Non-pigmented ciliary epithelial cell (primary cell): ENCODE results near the gene LRMDA.
A peak's percentile ranks its signal among the peaks of the same experiment; 100 is the strongest.

ENCODE experiments used
- DNase-seq: peaks from one replicate; pipeline ENCODE4 v3.0.0-alpha.2; 2010; ENCODE audit warnings: low read depth

Gene LRMDA

GRCh38 chr10:75449382-75450074 is 18.1 kb downstream of the LRMDA start:
- no peak for DNase-seq

- DNase-seq = no peak
Observed at GRCh38 chr10:75450075-75450445, 18.6 kb downstream of the LRMDA start.

DNA sequence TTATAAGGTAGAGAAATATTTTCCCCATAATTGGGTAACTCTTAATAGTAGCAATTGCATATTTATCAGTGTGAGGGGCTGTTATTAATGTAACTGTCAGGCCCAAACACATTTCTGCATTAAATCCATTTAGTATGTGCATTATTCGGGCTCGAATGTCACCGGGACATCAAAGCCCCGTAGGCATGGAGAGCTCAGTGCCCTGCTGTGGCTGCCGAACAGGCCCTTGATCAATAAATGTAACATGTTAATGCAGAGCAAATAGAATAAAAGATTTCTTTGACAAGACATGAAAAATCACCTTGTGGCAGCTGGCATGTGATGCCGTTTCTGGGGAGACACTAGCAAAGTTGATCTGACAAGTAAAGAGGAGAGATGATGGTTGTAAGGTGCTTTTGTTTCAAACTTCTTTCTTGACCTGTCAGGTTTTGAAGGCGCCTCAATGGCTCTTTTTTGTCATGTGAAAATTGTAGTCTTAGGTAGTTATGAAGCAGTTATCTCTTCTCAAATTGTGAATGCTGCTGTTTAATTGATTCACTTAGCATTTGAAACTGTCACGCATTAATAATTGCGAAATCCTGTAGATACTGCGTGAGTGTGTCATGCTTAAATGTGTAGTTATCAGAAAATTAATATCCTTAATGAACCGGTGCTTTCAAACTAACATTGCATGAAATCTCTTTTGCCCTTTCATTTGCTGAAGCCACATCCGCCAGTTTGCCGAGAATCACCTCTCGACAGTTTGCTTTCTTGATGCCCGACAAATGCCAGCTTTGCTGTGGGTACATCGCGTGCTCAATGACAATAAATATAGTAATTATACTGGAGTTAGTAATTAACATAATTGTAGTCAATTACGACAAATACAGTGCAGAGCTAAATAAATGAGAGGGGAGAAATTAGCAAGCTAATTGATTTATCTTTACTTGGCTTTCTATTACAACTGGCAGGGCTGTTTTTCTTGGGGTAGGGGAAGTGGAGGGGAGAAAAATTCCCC is 19.5 kb downstream of the LRMDA start:
- DNase-seq = no peak

DNA sequence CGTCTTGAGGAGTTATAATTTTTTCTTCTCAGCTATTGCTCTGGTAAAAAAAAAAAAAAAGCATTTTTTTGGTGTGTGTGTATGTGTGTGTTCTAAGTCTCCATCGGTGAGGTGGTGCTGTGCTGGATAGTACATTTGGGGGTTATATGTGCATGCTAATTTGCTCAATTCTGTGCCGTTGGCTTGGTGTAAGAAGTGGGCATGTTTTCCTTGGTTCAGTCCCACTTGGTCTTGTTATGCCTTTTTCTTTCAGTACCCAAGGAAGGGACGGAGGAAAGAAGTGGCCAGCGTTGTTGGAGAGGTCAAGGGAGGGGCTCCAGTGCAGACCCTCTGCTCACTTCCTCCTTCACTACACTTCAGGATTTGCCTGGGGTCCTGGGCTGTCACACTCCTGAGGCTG is 20.4 kb downstream of the LRMDA start:
- no peak for DNase-seq

GRCh38 chr10:75452997-75453396 is 21.6 kb downstream of the LRMDA start:
- DNase-seq = no peak

- DNase-seq = no peak
Observed at GRCh38 chr10:75456122-75456521, 24.7 kb downstream of the LRMDA start.

- no peak for DNase-seq
Observed at GRCh38 chr10:75460059-75460458, 28.6 kb downstream of the LRMDA start.

- no peak for DNase-seq
Observed at GRCh38 chr10:75461672-75462649, 30.5 kb downstream of the LRMDA start.

GRCh38 chr10:75462865-75463264 is 31.4 kb downstream of the LRMDA start:
- DNase-seq = no peak

- DNase-seq = no peak
Observed at GRCh38 chr10:75464478-75465449, 33.3 kb downstream of the LRMDA start.

DNA sequence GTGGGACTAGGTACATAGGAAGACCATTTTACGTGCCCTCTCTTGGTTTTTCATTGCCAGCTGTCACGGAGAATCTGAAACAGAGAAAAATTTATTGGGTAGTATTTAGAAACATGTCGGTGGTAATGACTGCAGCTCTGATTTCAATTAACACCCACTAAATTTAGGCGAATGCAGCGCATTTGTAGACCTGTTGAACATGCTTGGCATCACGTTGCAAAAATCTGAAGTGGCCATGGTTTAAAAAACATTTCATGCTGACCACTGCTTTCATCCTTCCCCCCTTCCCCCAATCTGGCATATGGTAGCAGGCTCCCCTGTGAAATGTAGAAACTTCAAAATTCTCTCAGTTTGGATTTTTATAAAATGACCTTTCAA is 34.0 kb downstream of the LRMDA start:
- no peak for DNase-seq

DNA sequence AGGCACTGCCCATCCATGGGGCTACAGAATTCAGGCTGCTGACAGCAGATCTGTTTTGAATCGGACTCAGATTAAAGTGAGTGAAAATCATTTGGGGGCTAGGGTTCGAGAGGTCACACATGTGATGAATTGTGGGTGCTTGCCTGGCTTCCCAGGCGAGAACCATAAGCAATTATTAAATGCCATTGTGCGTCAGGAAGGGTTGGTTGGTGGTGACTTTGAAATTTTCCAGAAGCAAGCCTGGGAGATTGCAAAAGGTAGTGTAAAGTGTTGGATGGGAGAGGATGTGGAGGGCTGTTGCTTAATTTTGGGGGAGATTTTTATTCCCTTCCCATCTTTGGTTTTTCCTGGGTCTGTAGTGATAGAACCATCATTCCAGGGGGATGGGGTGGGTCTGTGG is 34.6 kb downstream of the LRMDA start:
- no peak for DNase-seq

DNA sequence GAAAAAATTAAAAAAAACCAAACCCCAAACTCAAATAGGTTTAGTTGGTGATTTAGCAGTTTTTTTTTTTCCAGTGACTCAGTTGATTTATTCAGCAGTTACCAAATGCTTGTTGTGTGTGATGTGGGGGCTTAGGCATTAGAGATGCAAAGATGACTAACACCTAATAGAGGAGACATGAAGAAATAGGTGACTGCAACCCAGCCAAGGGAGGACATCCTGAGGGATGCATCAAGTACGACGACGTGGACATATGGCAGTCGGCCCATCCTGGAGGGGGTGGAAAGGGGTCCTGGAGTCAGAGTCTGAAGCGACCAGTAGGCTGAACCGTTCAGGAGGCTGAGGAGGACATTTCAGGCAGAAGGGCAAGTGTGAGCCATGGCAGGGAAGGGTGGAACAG is 35.5 kb downstream of the LRMDA start:
- DNase-seq = no peak

DNA sequence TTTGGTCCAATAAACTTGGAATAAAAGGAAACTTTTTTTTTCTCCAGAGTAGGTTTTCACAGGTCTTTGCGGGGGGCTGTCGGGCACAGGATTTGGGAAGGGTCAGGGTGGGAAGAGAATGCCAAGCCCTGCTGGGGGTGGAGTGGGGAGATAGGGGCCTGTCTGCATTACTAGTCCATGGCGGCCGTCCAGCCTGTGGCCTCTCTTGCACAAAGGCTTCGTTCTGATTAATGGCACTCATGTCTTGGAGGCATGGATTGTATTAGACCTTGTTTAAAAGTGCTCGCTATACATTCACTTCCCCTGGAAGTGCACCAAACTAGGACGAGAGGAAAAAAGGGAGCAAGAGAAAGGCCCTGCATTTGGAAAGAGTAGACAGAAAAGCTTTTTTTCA is 37.2 kb downstream of the LRMDA start:
- DNase-seq = no peak

GRCh38 chr10:75469006-75469616 is 37.7 kb downstream of the LRMDA start:
- DNase-seq = peak; percentile 71

DNA sequence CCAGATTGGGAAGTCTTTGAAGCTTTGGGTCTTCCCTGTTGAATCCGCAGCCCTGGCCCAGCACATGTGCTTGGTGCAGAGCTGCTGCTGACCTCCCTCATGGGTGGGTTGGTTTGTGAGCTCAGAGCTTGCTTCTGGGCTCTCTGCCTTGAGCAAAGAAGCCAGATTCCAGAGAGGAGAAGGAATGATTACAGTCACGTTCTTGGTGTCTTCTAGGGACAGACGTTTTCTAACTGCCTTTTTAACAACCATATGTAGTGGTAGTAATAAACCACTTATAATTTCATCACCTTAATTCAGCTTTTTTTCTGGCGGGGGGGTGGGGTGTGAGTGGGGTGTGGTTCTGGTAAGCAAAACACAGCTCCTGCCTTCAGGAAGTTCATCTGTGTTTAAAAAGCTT is 39.5 kb downstream of the LRMDA start:
- no peak for DNase-seq

DNA sequence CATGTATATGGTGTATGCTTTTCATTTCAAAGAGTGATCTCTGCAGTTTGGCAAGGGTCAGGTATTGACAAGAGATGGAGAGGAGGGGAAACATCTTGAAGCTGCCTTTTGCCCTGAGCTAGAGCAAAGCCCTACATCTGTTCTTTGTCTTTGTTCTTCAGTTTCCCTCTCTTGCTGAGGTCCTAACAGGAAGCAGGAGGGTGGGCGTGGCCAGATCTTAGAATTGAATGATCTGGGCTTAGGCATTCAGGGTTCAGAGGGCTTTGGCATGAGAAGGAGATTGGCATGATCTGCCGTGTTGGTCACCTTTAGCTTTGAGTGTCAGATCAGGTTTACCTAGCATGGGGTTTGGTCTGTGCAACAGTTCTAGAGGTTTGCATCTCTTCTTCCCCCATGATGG is 41.3 kb downstream of the LRMDA start:
- DNase-seq = no peak

DNA sequence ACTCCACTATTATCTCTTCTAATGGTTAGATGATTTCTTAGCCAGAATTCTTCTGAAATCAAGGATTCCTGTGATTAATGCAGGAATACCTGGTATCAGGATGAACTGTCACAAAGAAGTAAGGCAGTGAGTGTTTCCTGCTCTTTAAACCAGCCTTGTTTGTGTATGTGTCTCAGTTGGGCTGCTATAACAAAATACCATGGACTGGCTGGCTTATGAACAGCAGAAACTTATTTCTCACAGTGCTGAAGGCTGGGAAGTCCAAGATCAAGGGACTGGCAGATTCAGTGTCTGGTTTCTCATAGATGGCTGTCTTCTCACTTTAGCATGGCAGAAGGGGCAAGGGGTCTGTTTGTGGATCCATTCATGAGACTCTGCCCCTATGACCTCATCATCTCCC is 42.7 kb downstream of the LRMDA start:
- DNase-seq = no peak

GRCh38 chr10:75475460-75476182 is 44.2 kb downstream of the LRMDA start:
- DNase-seq = peak; percentile 44

DNA sequence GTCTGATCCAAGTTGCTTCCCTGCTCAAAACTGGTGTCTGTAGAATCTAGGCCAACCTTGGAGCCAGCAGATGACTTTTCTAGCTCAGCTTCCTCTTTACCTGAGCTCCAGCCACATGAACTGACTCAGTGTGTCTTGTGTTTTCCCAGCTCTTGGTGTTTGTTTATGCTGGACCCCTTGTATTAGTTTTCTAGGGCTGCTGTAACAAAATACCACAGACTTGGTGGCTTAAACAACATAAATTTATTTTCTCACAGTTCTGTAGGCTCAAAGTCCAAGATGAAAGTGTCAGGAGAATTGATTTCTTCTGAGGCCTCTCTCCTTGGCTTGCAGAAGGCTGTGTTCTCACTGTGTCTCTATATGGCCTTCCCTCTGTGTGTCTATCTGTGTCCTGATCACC is 45.1 kb downstream of the LRMDA start:
- DNase-seq = no peak
